Suprapubic skin (tissue), 4 donors: Measurements from ENCODE around the gene RBM39. TPM values are rescaled to one million over a fixed set of nuclear protein-coding genes. Genes with fewer than 3 reads are reported as not detected.
A peak's percentile ranks its signal among the peaks of the same experiment; 100 is the strongest.

Experiments used
- DNase-seq, 2 donors: peaks; one replicate each; pipeline ENCODE4 v3.0.0-alpha.2; 2019; ENCODE audit warnings: low spot score in 2 of 2
- H3K27ac ChIP-seq: fragments of 200-600 bp; sonication (generic); one replicate; pipeline ENCODE4 v1.5.1; 2019
- H3K27me3 ChIP-seq: fragments of 200-600 bp; sonication (generic); one replicate; pipeline ENCODE4 v1.5.1; 2019
- H3K36me3 ChIP-seq: fragments of 200-600 bp; sonication (generic); one replicate; pipeline ENCODE4 v1.5.1; 2019
- H3K4me1 ChIP-seq: fragments of 200-600 bp; sonication (generic); one replicate; pipeline ENCODE4 v1.5.1; 2019
- H3K4me3 ChIP-seq: fragments of 200-600 bp; sonication (generic); one replicate; pipeline ENCODE4 v1.5.1; 2019; ENCODE audit warnings: mild to moderate bottlenecking
- H3K9me3 ChIP-seq: fragments of 200-600 bp; sonication (generic); one replicate; pipeline ENCODE4 v1.5.1; 2019
- CTCF ChIP-seq, 2 donors: fragments of 200-600 bp in 1 of 2; fragments of 450-650 bp in 1 of 2; sonication (generic) in 1 of 2; IDR thresholded peaks; one replicate each; pipeline ENCODE4 v1.5.1; 2016 to 2019; ENCODE audit warnings: antibody characterized with exemption in 2 of 2, mild to moderate bottlenecking in 1 of 2, moderate library complexity in 1 of 2
- EP300 ChIP-seq: sonication (generic); formaldehyde crosslinking; IDR thresholded peaks from one replicate; pipeline ENCODE4 v1.6.1; 2017; ENCODE audit warnings: antibody characterized with exemption
- POLR2A ChIP-seq, 2 donors: fragments of 450-650 bp; IDR thresholded peaks; one replicate each; pipeline ENCODE4 v1.6.1; 2017; ENCODE audit warnings: antibody characterized with exemption in 2 of 2, mild to moderate bottlenecking in 2 of 2, moderate library complexity in 2 of 2
- POLR2AphosphoS5 ChIP-seq, 3 donors: sonication (generic); formaldehyde crosslinking; IDR thresholded peaks; one replicate each; pipeline ENCODE4 v1.6.1; 2017; ENCODE audit warnings: antibody characterized with exemption in 3 of 3
- WGBS: methylation state at CpG from one replicate; pipeline ENCODE4 v1.1.5; 2018; 5-methylcytosine and 5-hydroxymethylcytosine counted together
- total RNA-seq, 4 donors: library from RNA; depleted of rRNA; stranded (reverse); fragments of >200 nt; gene quantifications; one replicate each; pipeline ENCODE4 v1.1.0, GENCODE V29; 2016

The RBM39 gene
- total RNA-seq, 4 donors from 2014 or later, result 245 to 599 (median 258) TPM

DNA sequence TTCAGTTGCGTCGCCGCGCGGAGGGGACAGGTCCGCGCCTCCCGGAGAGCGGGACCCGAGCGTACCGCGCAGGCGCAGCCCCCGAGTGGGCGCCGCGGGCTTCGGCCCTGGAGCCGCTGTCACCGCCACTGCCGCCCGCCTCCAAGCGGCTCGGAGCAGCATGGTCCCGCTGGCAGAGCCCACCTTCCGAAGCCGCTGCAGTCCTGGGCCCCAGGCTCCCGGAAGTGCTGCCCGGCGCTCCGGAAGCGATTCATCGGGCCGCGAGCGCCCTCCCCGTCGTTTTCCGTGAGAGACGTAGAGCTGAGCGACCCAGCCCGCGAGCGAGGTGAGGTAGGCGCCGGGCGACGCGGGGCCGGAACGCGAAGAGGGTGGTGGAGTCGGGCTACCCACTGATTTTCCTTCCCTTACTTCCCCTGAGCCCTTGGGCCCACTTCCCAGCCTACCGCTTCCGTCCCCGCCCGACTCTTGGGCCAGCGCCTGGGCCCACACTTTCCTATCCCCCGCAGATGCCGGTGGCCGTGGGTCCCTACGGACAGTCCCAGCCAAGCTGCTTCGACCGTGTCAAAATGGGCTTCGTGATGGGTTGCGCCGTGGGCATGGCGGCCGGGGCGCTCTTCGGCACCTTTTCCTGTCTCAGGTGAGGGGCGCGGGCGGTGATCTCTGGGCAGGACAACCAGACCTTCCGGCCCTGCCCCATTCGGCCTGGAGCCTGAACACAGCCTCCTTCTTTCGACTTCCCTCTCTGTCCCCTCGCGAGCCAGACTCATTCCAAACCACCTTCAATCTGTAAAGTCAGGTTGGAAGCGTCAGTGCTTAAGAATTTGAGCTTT is 42.7 kb downstream of the RBM39 start, which contains the start of the genes NFS1 and ROMO1:
NFS1 (minus strand) TSS at position 226 of the 830 bp plus-strand sequence; CDS start at position 162, 64 bp downstream.
ROMO1 (plus strand) TSS at position 279 of the 830 bp plus-strand sequence; CDS start at position 507, 228 bp downstream.
- Histone ChIP-seq H3K9me3 (no peaks in the 10 kb centered on the region), H3K4me1 (peaks cover 29% of the 10 kb centered on the region), H3K27me3 (no peaks in the 10 kb centered on the region), H3K4me3 (peak within 1 kb of the TSS; percentile 81), H3K36me3 (peaks cover 41% of the 10 kb centered on the region), H3K27ac (peak within 1 kb of the TSS; percentile 89)
- TF ChIP-seq POLR2A (IDR thresholded peaks at IDR 0.05) (peak in 1 of 2 donors; percentile 72), POLR2AphosphoS5 (IDR thresholded peaks at IDR 0.05) (peak in 2 of 3 donors; percentile 43 to 70), CTCF (IDR thresholded peaks at IDR 0.05) (peak in 1 of 2 donors; percentile 24), EP300 (no peak)
- peak; percentile 91 to 93 for DNase-seq
- WGBS, result 0% methylated on average over 4 of the region's 81 CpGs

DNA sequence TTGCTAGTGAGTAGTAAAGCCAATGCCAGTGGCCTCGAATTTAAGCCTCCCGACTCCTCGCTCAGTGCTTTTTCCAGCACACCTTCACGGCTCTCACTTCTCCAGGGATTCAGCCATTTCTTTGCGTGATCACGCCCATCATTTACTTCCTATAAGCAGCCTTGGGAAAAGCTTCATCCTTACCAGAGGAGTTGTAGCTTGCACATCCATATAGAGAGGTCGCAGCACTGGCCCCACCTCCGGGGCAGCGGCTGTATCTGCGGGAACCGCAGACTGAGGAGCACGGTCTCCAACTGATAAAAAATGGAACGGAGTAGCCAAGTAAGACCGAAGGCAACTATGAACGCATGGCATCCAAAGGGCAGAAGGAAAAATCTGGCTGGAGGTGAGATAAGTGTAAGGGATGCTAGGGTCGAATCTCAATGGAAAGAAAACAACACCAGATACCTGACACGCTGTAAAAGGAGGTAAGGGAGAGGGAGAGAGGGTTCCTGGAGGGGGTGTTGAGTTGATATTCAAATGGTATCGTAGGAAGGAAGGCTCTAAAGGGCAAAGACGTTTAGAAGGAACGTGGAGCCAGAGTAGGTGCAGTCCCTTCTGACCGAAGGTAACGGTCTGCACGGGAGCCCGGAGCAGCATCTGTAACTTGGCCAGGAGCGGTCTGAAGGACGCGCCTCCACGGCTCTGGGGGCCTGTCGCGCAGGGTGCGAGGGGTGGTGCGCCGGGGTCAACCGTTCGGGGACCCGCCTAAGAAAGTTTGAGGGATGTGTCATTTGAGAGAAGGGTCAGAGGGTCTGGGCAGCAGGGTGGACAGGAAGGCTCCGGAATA is 43.5 kb downstream of the RBM39 start:
- Histone ChIP-seq H3K27me3 (no peaks in the 10 kb centered on the region), H3K4me3 (peak overlapping the region; percentile 81), H3K4me1 (peaks cover 29% of the 10 kb centered on the region), H3K9me3 (no peaks in the 10 kb centered on the region), H3K36me3 (peaks cover 41% of the 10 kb centered on the region), H3K27ac (peak overlapping the region; percentile 89)
- WGBS, result 7% methylated on average over 36 of the region's 37 CpGs
- peak in 1 of 2 donors; percentile 73 for DNase-seq
- TF ChIP-seq POLR2A (IDR thresholded peaks at IDR 0.05) (no peak), CTCF (IDR thresholded peaks at IDR 0.05) (no peak), POLR2AphosphoS5 (IDR thresholded peaks at IDR 0.05) (no peak), EP300 (no peak)

- H3K9me3 ChIP-seq, result no peaks in the 10 kb centered on the region
- peaks cover 41% of the 10 kb centered on the region for H3K36me3 ChIP-seq
- DNase-seq, result no peak
- H3K4me1 ChIP-seq, result peaks cover 29% of the 10 kb centered on the region
- H3K27ac ChIP-seq, result no peak overlapping the region
- peak overlapping the region; percentile 81 for H3K4me3 ChIP-seq
- no peaks in the 10 kb centered on the region for H3K27me3 ChIP-seq
- WGBS, result 73% methylated on average over 9 of the region's 9 CpGs
- TF ChIP-seq POLR2A (IDR thresholded peaks at IDR 0.05), result no peak
- no peak for TF ChIP-seq CTCF (IDR thresholded peaks at IDR 0.05)
- TF ChIP-seq POLR2AphosphoS5 (IDR thresholded peaks at IDR 0.05), result no peak
- no peak for TF ChIP-seq EP300
These were observed 44.3 kb downstream of the RBM39 start for GRCh38 chr20:35697696-35698297.

- no peaks in the 10 kb centered on the region for H3K27me3 ChIP-seq
- H3K27ac ChIP-seq, result no peak overlapping the region
- peaks cover 29% of the 10 kb centered on the region for H3K4me1 ChIP-seq
- no peak for TF ChIP-seq POLR2AphosphoS5 (IDR thresholded peaks at IDR 0.05)
- TF ChIP-seq EP300, result no peak
- no peak for TF ChIP-seq POLR2A (IDR thresholded peaks at IDR 0.05)
- no peak for TF ChIP-seq CTCF (IDR thresholded peaks at IDR 0.05)
- H3K9me3 ChIP-seq, result no peaks in the 10 kb centered on the region
- no peak overlapping the region for H3K4me3 ChIP-seq
- WGBS, result 92% methylated on average over 4 of the region's 4 CpGs
- H3K36me3 ChIP-seq, result peaks cover 50% of the 10 kb centered on the region
- no peak for DNase-seq
These were observed 46.1 kb downstream of the RBM39 start for GRCh38 chr20:35695978-35696377.
